ENCODE results near the gene PSMC5. TPM values are rescaled to one million over a fixed set of nuclear protein-coding genes. Genes with fewer than 3 reads are reported as not detected.
"Not testable (repeated sequence)": the region's sequence is repeated elsewhere in the genome, so short reads cannot be mapped to it uniquely, and the experiment has no call there.

Gene PSMC5
- total RNA-seq, 2 experiments from 2014 or later: 178 to 187 TPM

- peak overlapping the region; percentile 91 for H3K27ac Mint-ChIP-seq
- H3K36me3 Mint-ChIP-seq: peaks cover 11% of the 10 kb centered on the region
- no peaks in the 10 kb centered on the region for H3K9me3 Mint-ChIP-seq
- no peaks in the 10 kb centered on the region for H3K27me3 Mint-ChIP-seq
- peaks cover 26% of the 10 kb centered on the region for H3K4me1 Mint-ChIP-seq
- DNase-seq: no peak
- peak overlapping the region; percentile 90 for H3K4me3 Mint-ChIP-seq
Observed at GRCh38 chr17:63841350-63842172, 14.3 kb downstream of the PSMC5 start.

GRCh38 chr17:63842173-63842539 lies 14.9 kb downstream of the PSMC5 start:
- Mint-ChIP-seq H3K9me3 (no peaks in the 10 kb centered on the region), H3K4me1 (peaks cover 26% of the 10 kb centered on the region), H3K36me3 (peaks cover 11% of the 10 kb centered on the region), H3K4me3 (peak overlapping the region; percentile 90), H3K27me3 (no peaks in the 10 kb centered on the region), H3K27ac (peak overlapping the region; percentile 91)
- no peak for DNase-seq

DNA sequence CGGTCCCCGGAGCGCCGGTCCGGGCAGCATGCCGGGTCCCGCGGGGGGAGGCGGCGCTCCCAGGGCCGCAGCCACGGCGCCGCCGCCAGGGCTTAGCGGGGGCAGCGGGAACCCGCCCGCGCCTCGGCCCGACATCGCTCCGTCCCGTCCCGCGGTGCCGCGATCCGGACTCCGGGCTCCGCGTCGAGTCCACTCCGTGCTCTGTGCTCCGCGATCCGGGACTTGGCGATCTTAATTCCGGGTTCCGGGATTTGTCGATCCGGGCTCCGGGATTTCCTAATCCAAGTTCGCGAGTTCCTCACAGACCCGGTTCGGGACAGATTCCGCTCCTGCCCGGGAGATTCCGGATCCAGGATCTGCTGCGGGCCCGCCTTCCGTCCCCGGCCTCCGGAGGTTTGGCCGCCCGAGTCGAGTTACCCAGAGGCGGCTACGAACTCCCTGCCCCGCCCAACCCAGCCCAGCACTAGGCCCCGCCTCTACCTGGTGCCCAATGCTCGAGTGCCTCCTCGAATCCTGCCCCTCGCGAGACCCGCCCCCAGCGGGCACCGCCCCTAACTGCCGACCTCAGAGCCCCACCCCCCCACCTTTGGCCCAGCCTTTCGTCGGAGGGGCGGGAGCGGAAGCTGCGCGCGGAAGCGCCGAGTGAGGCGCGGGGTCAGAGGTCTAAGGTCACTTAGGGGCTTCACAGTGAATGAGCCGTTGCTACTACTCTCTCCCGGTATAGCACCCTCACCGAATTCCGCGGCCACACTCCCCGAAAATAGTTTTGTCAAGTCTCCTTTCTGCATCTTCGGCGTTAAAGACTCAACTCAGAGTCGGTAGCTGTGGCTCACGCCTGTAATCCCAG lies 15.5 kb downstream of the PSMC5 start, which contains the start of gene SMARCD2:
TSS of gene SMARCD2 (minus strand) at position 146 of the 847 bp plus-strand sequence. CDS start at position 135, 11 bp downstream.
- Mint-ChIP-seq H3K4me3 (peak within 1 kb of the TSS; percentile 90), H3K27me3 (no peaks in the 10 kb centered on the region), H3K36me3 (peaks cover 11% of the 10 kb centered on the region), H3K4me1 (peaks cover 28% of the 10 kb centered on the region), H3K27ac (peak within 1 kb of the TSS; percentile 93), H3K9me3 (peaks cover 2% of the 10 kb centered on the region)
- DNase-seq: peak; percentile 99

- H3K4me1 Mint-ChIP-seq: peaks cover 32% of the 10 kb centered on the region
- not testable (repeated sequence) for H3K27me3 Mint-ChIP-seq, DNase-seq, H3K9me3 Mint-ChIP-seq
- peak overlapping the region; percentile 90 for H3K4me3 Mint-ChIP-seq
- peaks cover 16% of the 10 kb centered on the region for H3K36me3 Mint-ChIP-seq
- peak overlapping the region; percentile 93 for H3K27ac Mint-ChIP-seq
Observed at GRCh38 chr17:63843387-63843888, 16.2 kb downstream of the PSMC5 start.

DNA sequence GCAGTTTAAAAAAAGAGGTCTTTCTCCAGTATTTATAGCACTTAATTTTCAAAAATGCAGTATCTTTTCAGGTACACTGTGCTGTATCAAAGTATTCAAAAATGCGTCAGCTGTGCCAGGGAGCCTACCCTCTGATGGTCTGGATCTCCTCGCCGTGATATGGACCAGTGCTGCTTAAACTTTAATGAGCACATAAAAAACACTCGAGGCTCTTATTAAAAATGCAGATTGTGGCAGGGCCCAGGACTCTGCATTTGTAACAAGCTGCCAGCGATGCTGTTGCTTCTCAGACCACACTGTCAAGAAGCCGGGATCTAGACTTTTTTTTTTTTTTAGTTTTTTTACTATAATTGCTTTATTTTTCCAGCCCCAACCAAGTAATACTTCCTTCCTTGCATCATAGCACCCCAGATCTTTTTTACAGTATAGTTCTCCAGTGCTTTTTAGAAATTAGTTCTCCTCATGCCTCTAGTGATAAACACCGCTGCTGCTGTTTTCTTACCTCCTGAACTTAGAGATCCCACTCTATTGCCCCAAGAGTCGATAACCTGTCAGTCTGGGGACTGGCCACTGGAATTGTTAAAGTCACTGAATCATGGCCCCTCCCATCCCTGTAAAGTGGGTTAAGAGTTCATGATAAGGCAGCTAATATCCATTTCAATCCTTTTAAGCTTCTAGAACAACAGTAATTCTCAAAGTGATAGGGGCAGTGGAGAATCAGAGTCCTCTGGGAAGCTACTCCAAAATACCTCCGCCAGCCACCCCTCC lies 16.9 kb downstream of the PSMC5 start:
- peak overlapping the region; percentile 90 for H3K4me3 Mint-ChIP-seq
- peak overlapping the region; percentile 93 for H3K27ac Mint-ChIP-seq
- peaks cover 13% of the 10 kb centered on the region for H3K9me3 Mint-ChIP-seq
- H3K27me3 Mint-ChIP-seq: no peaks in the 10 kb centered on the region
- peaks cover 34% of the 10 kb centered on the region for H3K4me1 Mint-ChIP-seq
- no peak for DNase-seq
- peaks cover 17% of the 10 kb centered on the region for H3K36me3 Mint-ChIP-seq

DNA sequence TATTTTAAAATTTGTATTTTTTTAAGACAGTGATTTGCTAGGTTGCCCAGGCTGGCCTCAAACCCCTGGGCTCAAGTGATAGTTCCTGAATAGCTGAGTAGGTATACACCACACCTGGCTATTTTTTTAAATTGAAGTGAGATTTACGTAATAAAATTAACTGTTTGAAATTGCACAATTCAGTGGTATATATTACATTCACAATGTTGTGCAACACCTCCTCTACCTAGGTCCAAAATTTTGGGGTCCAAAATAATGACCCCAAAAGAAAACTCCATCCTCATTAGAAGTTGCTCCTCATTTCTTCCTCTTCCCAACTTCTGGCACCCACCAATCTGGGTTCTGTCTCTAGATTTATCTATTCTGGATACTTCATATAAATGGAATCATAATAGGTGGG lies 18.3 kb downstream of the PSMC5 start:
- peaks cover 14% of the 10 kb centered on the region for H3K36me3 Mint-ChIP-seq
- no peak overlapping the region for H3K27ac Mint-ChIP-seq
- no peak for DNase-seq
- peaks cover 33% of the 10 kb centered on the region for H3K4me1 Mint-ChIP-seq
- H3K9me3 Mint-ChIP-seq: peaks cover 14% of the 10 kb centered on the region
- peaks cover 4% of the 10 kb centered on the region for H3K27me3 Mint-ChIP-seq
- no peak overlapping the region for H3K4me3 Mint-ChIP-seq

DNA sequence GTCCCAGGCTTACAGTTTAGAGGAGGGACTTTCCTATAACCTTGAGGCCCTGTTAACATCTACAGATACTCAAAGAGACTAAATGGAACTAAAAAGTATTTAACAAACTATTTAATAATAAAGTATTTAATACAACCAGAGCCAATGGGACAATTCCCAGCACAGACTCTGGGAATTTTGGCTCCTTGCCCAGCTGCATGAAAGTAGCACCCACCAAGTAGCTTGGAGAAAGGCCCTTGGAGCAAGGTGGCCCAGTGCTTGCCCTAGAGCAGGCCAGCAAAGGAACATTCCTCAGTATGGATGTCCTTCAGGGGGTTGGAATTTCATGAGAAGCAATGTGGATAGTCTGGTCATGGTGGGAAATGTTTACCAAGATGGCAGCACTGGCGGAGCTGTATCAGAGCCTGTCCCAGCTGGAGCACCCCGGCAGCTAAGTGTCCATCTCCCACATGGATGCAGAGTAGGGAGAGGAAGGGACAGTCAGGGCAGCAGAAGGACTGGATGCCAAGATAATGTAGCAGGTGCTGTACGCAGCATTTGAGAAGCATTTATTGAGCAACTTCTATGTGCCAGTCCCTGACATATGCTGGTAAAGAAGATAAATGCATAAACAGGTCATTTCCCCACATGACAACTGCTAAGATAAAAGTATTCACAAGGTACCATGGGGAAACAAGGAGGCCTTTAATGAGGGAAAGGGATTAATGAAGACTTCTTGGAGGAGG lies 20.5 kb downstream of the PSMC5 start:
- H3K27me3 Mint-ChIP-seq: peaks cover 4% of the 10 kb centered on the region
- DNase-seq: no peak
- H3K4me3 Mint-ChIP-seq: no peak overlapping the region
- peaks cover 25% of the 10 kb centered on the region for H3K4me1 Mint-ChIP-seq
- H3K27ac Mint-ChIP-seq: no peak overlapping the region
- peaks cover 6% of the 10 kb centered on the region for H3K36me3 Mint-ChIP-seq
- peaks cover 14% of the 10 kb centered on the region for H3K9me3 Mint-ChIP-seq

DNA sequence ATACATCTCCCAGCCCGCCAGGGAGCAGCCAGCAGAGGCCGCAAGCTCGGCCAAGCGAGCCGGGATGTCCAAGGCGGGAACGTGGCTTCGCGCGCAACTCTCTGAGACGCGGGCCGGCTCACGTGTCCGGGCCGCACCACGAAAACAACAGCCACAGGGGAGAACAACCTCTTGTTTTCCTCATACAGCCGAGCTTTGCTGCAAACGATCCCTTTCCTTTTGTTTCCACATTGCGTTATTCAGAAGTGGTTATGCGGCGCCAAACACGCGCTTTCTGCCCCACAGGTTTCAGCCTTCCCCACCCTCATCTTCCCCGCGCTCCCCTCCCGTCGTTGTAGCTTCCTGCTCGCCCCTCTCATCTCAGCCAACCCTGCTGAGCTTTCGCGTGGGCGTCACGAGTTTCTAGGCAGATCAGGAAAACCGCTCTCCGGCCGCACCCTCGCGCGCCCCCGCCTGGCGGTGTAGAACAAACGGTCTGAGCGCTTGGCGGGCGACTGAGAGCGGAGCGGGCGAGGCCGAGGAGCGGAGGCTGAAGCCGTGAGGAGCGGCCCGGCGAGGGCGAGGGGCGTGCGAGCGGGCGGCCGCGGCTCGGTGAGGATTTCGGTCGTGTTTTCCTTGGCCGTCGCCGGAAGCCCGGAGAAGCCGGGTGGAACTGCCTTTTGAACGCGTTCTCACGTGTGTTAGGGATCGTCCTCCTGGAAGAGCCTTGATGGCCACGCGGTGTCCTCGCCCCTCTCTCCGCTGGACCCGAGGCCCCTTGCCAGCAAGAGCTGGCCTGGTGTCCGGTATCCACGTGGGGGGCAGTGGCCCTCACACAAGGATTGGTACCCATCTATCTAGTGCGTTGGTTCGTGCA lies 21.8 kb downstream of the PSMC5 start:
- Mint-ChIP-seq H3K36me3 (peaks cover 6% of the 10 kb centered on the region), H3K4me1 (peaks cover 21% of the 10 kb centered on the region), H3K27ac (peak overlapping the region; percentile 95), H3K27me3 (peaks cover 4% of the 10 kb centered on the region), H3K9me3 (peaks cover 14% of the 10 kb centered on the region), H3K4me3 (peak overlapping the region; percentile 80)
- peak; percentile 96 for DNase-seq

- no peak overlapping the region for H3K27ac Mint-ChIP-seq
- H3K4me3 Mint-ChIP-seq: no peak overlapping the region
- peaks cover 18% of the 10 kb centered on the region for H3K4me1 Mint-ChIP-seq
- no peak for DNase-seq
- peaks cover 14% of the 10 kb centered on the region for H3K9me3 Mint-ChIP-seq
- H3K36me3 Mint-ChIP-seq: peaks cover 6% of the 10 kb centered on the region
- peaks cover 4% of the 10 kb centered on the region for H3K27me3 Mint-ChIP-seq
Observed at GRCh38 chr17:63850401-63850800, 23.2 kb downstream of the PSMC5 start.

GRCh38 chr17:63853260-63853659 lies 26.0 kb downstream of the PSMC5 start:
- Mint-ChIP-seq H3K27me3 (peaks cover 4% of the 10 kb centered on the region), H3K27ac (no peak overlapping the region), H3K4me3 (no peak overlapping the region), H3K36me3 (peaks cover 2% of the 10 kb centered on the region), H3K9me3 (peaks cover 7% of the 10 kb centered on the region), H3K4me1 (peaks cover 11% of the 10 kb centered on the region)
- DNase-seq: no peak

DNA sequence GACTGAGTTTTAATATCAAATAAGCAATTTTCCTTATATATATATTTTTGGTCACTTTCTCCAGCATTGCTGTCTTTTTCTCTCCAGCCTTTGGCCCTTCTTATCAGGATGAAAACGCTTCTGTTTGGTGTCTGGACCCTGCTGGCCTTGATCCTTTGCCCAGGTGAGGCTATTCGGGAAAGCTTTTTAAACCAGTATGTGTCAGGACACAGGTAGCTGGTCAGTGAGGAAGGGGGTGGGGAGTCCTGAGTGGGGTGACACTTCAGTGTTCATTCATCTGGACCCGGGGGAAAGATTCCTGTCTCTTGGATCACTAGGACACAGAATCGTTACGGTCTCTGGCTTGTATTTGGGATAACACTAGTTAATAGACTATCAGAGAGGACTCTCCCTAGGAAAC lies 27.5 kb downstream of the PSMC5 start:
- peaks cover under 1% of the 10 kb centered on the region for H3K27me3 Mint-ChIP-seq

DNA sequence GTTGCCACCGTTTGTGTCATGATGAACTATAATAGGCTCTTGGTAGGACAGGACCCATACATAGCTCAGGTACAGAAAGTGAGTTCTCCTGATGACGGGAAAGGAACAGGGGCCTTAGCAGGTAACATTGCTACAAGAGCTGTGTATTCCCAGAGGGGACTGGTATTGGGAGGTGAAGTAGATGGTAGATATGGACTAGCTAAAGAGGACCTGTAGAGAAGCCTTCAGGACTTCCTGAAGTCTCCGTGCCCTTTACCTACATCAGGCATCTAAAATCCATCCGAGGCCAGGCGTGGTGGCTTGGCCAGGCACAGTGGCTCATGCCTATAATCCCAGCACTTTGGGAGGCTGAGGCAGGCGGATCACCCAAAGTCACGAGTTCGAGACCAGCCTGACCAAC lies 28.0 kb downstream of the PSMC5 start:
- no peaks in the 10 kb centered on the region for H3K36me3 Mint-ChIP-seq
- no peak for DNase-seq
- H3K4me3 Mint-ChIP-seq: no peak overlapping the region
- H3K27ac Mint-ChIP-seq: no peak overlapping the region
- H3K9me3 Mint-ChIP-seq: no peaks in the 10 kb centered on the region
- no peaks in the 10 kb centered on the region for H3K4me1 Mint-ChIP-seq
- no peaks in the 10 kb centered on the region for H3K27me3 Mint-ChIP-seq

More for the DNA sequence above, 27.5 kb downstream of the PSMC5 start:
- Mint-ChIP-seq H3K4me3 (no peak overlapping the region), H3K27ac (no peak overlapping the region), H3K9me3 (no peaks in the 10 kb centered on the region), H3K4me1 (peaks cover under 1% of the 10 kb centered on the region), H3K36me3 (no peaks in the 10 kb centered on the region)
- no peak for DNase-seq

GRCh38 chr17:63856425-63856824 lies 29.2 kb downstream of the PSMC5 start:
- not testable (repeated sequence) for H3K4me3 Mint-ChIP-seq, DNase-seq, H3K9me3 Mint-ChIP-seq, H3K27ac Mint-ChIP-seq, H3K27me3 Mint-ChIP-seq, H3K4me1 Mint-ChIP-seq, H3K36me3 Mint-ChIP-seq

Data from activated naive CD8-positive, alpha-beta T cell treated with anti-CD3 and anti-CD28 coated beads for 36 hours (primary cell).